ENCODE data around the gene FNDC1.
"Not testable (repeated sequence)": the region's sequence is repeated elsewhere in the genome, so short reads cannot be mapped to it uniquely, and the experiment has no call there.

FNDC1 gene
- 0 reads per million in 2 donors for total RNA-seq

- peak in 3 of 5 experiments; percentile 28 to 50 (median 33) for DNase-seq
Measured at GRCh38 chr6:159169193-159169555, at the start of gene FNDC1. FNDC1 (plus strand) TSS chr6:159169400; CDS start chr6:159169597, 197 bp downstream.

- DNase-seq: no peak
Measured at GRCh38 chr6:159119791-159120190, 49.4 kb upstream of the FNDC1 start.

- DNase-seq: no peak
Measured at GRCh38 chr6:159121486-159121885, 47.7 kb upstream of the FNDC1 start.

- DNase-seq: no peak
Measured at GRCh38 chr6:159122453-159122852, 46.7 kb upstream of the FNDC1 start.

GRCh38 chr6:159123831-159124230 lies 45.4 kb upstream of the FNDC1 start:
- not testable (repeated sequence) for DNase-seq

GRCh38 chr6:159125014-159125609 lies 44.1 kb upstream of the FNDC1 start:
- no peak for DNase-seq

DNA sequence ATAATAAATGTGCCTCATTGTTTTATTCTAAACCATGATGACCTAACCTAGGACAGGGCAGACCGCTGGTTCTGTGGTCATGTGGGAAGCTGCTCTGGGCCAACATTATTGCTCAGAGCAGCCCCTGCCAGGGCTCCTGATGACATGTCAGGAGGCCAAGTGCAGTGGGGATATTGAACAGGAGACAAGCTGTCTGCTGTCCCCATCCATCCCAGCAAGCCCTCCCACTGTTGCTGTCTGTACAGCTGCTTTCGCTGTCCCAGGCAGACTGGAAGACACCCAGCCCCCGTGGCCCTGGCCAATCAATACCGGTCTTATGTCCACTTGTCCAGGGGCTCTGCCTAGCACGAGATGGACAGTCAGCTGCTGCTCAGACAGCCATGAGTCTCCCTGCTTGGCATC lies 43.2 kb upstream of the FNDC1 start:
- no peak for DNase-seq

GRCh38 chr6:159126590-159126989 lies 42.6 kb upstream of the FNDC1 start:
- no peak for DNase-seq

- no peak for DNase-seq
Measured at GRCh38 chr6:159127701-159128100, 41.5 kb upstream of the FNDC1 start.

GRCh38 chr6:159128978-159129377 lies 40.2 kb upstream of the FNDC1 start:
- DNase-seq: no peak

DNA sequence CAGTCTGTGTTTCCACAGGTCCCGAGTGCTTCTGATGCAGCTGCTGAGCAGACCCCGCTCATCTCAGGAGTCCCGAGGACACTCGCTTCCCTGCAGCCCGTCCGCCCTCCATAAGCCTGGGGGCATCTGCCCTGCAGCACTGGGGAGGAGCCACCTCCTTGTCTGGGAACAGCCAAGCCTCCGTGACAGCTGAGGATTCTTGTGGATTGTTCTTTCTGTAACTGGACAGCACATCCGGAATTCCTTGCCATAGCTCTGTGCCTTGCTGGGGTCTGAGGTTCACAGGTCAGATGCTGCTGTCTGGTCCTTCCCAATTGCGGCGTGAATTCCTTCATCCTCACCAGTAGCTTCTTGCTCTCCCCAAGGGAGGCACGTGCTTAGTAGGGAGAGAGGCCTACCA lies 38.4 kb upstream of the FNDC1 start:
- DNase-seq: no peak

DNA sequence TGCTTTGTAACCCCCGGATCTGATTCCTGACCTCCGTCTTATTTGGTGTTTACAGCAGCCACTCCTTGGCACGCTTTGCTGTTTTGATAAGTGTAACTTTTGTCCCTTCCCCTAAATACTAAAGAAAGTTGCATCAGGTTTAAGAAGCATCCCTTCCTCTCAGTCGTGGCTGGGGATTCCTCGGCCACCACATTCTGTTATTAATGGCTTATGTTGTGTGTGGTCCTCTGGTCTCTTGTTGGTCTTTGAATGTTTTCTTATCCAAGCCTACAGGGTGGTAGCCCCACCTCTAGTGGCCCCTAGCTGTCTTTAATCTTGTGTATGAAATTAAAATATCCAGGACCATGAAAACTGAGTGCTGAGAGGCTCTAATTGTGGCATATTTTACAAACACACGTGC lies 37.5 kb upstream of the FNDC1 start:
- DNase-seq: no peak

- no peak for DNase-seq
Measured at GRCh38 chr6:159132664-159133063, 36.5 kb upstream of the FNDC1 start.

- peak; percentile 24 to 77 (median 56) for DNase-seq
Measured at GRCh38 chr6:159134701-159135364, 34.4 kb upstream of the FNDC1 start.

DNA sequence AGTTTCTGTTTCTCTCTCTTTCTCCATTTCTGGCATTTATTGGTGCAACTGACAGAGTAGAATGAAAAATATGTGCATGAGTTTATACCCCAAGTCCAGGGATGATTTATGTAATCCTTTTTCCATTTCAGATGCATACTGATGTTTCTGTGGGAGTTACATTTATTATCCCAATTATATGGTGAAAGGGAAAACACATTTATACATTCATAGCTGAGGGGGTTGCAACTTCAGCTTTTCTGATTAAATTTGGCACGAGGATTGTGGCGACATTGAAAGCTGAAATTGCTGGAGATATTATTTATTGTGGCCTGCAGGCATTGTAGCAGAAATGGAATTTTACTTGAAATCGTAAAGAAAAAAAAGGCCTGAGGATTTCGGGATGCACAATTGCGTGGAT lies 31.5 kb upstream of the FNDC1 start:
- no peak for DNase-seq

DNA sequence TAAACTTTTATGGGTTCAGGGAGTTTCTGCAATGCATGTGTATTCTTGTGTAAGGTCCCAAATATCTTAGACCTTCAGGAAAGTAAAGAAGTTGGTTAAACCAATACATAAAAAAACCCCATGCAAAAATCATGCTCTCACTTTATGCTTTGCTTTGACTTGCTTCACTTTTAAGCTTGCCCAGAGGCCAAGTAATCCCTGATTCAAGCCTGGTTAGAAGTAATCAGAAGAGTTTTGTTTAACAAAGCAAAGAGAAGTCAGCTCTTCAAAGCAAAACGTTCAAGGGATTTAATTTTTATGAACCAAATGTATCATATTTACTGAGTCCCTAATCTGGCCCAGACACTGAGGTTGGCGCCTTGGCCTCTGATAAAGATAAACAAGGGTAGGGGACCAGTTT lies 26.7 kb upstream of the FNDC1 start:
- no peak for DNase-seq

- DNase-seq: no peak
Measured at GRCh38 chr6:159148641-159149040, 20.6 kb upstream of the FNDC1 start.

DNA sequence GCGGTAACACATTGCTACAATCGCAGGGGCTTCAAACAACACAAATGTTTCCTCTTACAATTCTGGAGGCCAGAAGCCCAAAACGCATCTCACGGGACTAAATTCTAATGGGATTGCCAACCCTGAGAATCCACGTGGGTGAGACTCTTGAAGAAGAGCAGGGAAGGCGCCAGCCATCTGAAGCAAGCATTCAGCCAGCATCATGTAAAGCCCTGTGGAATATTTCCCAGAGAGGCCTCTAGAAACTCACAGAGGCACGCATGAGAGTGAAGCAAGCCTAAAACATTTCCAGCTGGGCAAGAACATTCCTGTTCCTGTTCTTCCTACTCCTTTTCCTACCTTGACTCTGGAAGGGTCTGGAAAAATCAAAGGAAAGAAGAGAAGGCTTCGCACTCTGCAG lies 19.6 kb upstream of the FNDC1 start:
- no peak for DNase-seq

- peak in 2 of 5 experiments; percentile 21 to 26 for DNase-seq
Measured at GRCh38 chr6:159151266-159151855, 17.8 kb upstream of the FNDC1 start.

DNA sequence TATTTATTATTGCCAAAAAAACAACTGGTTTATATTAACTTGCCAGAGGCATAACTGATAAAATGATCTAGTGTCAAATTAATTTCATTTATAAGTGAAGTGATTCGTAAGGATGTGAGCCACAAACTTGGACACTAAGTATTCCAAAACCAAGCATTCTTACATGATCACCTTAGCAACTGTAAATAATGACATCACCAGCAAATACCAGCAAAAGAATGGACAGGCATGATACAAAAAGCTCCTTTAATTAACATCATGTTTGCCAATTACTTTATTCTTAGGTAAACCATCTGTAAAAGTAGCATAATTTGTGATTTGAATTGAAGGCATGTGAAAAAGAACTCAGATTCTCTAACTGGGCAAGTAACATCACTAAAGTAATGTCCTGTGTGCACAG lies 17.2 kb upstream of the FNDC1 start:
- DNase-seq: no peak

DNA sequence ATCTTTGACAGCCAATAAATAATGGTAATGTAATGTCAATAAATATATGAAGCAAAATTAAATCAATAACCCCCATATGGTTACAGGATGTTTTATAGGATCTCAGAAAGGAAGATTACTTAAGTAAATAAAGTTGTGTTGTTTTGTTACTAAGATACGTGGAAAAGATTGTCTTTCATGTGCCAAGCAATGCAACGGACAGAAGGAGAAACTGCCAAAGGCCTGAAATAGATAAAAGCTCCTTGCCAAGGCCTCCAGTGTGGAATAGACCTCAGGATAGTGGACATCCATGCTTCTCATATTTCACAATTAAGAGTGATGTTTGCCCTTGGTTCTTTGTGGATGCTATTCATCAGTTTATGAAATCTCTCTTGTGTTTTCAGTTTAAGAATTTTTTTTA lies 16.4 kb upstream of the FNDC1 start:
- DNase-seq: no peak

GRCh38 chr6:159155679-159156078 lies 13.5 kb upstream of the FNDC1 start:
- DNase-seq: no peak

GRCh38 chr6:159156089-159156488 lies 13.1 kb upstream of the FNDC1 start:
- DNase-seq: no peak

DNA sequence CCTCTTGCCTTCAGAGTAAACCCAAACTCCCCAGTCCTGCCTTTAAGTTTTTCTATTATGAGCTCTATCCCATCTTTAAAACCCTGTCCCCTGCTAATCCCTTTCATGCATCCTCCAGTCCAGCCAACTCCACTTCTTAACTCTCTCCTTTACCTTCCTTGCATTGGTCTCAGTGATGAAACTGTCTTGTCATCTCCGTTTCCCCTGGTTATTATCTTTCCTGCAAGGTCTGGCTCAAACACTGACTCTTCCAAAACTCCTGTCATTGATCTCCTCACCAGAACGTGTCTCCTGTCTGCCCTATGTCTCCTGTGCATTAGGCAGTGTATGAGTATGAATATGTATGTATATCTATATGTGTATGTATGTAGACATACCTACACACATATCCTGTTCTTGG lies 11.8 kb upstream of the FNDC1 start:
- no peak for DNase-seq
